Keratinocyte (primary cell): ENCODE results near the gene SLC7A11. TPM values are rescaled to one million over a fixed set of nuclear protein-coding genes. Genes with fewer than 3 reads are reported as not detected.

Source experiments
- DNase-seq: peaks from one replicate; pipeline ENCODE4 v3.0.0-alpha.2; 2011; ENCODE audit warnings: low read depth, missing footprints, low spot score
- FAIRE-seq: peaks from 2 replicates; lab custom pipeline; 2011; peaks lifted over from hg19 to GRCh38; lab: Jason Lieb, UNC
- H2AFZ ChIP-seq: 2 replicates; pipeline ENCODE4 v1.6.0; 2012; ENCODE audit warnings: low read length, control low read depth, inconsistent platforms; ENCODE audit not compliant: control insufficient read depth
- H3K27ac ChIP-seq: 2 replicates; pipeline ENCODE4 v1.5.1; 2011; ENCODE audit warnings: low read length; ENCODE audit not compliant: control insufficient read depth, insufficient read depth
- H3K27me3 ChIP-seq: 3 replicates; pipeline ENCODE4 v1.6.0; 2011; ENCODE audit warnings: low read length; ENCODE audit not compliant: control insufficient read depth, insufficient read depth; ENCODE audit errors: extremely low read depth
- H3K36me3 ChIP-seq, 2 experiments: 2 replicates in 1 of 2; 3 replicates in 1 of 2; pipeline ENCODE4 v1.5.1; 2011; ENCODE audit warnings: low read length in 2 of 2, mild to moderate bottlenecking in 1 of 2; ENCODE audit not compliant: control insufficient read depth in 2 of 2, insufficient read depth in 2 of 2; ENCODE audit errors: extremely low read depth in 1 of 2
- H3K4me1 ChIP-seq: 3 replicates; pipeline ENCODE4 v1.5.1; 2011; ENCODE audit warnings: low read length; ENCODE audit not compliant: control insufficient read depth, insufficient read depth; ENCODE audit errors: extremely low read depth
- H3K4me2 ChIP-seq: 3 replicates; pipeline ENCODE4 v1.6.0; 2011; ENCODE audit warnings: low read depth, low read length; ENCODE audit not compliant: control insufficient read depth, insufficient read depth; ENCODE audit errors: extremely low read depth
- H3K4me3 ChIP-seq, 3 experiments: fragments of 200-600 bp in 1 of 3; sonication (generic) in 1 of 3; 2 replicates in 2 of 3; 3 replicates in 1 of 3; pipeline ENCODE4 v1.5.1; 2011 to 2016; ENCODE audit warnings: low read length in 3 of 3, mild to moderate bottlenecking in 3 of 3, control low read depth in 2 of 3, inconsistent platforms in 1 of 3, low read depth in 1 of 3, mixed read lengths in 1 of 3, mixed run types in 1 of 3, moderate library complexity in 1 of 3; ENCODE audit not compliant: control insufficient read depth in 2 of 3, insufficient read depth in 2 of 3; ENCODE audit errors: extremely low read depth in 1 of 3
- H3K79me2 ChIP-seq: 2 replicates; pipeline ENCODE4 v1.6.0; 2012; ENCODE audit warnings: low read length; ENCODE audit not compliant: control insufficient read depth, insufficient read depth
- H3K9ac ChIP-seq: 3 replicates; pipeline ENCODE4 v1.6.0; 2011; ENCODE audit warnings: low read length; ENCODE audit not compliant: control insufficient read depth, insufficient read depth; ENCODE audit errors: extremely low read depth
- H3K9me1 ChIP-seq: 3 replicates; pipeline ENCODE4 v1.6.0; 2011; ENCODE audit warnings: low read length; ENCODE audit not compliant: control insufficient read depth, insufficient read depth; ENCODE audit errors: extremely low read depth
- H3K9me3 ChIP-seq: 2 replicates; pipeline ENCODE4 v1.5.1; 2012; ENCODE audit warnings: low read depth, low read length; ENCODE audit not compliant: control insufficient read depth
- H4K20me1 ChIP-seq: 3 replicates; pipeline ENCODE4 v1.6.0; 2011; ENCODE audit warnings: low read length; ENCODE audit not compliant: control insufficient read depth, insufficient read depth; ENCODE audit errors: extremely low read depth
- EZH2 ChIP-seq: IDR thresholded peaks from one replicate; pipeline ENCODE4 v1.6.1; 2012; ENCODE audit warnings: inconsistent platforms, mild to moderate bottlenecking, low read length, moderate library complexity
- dilution Hi-C: fragments of 300-500 bp; cut with MboI; formaldehyde crosslinking; loops from one replicate; pipeline ENCODE4 v1.7.0; 2020; ENCODE audit warnings: low sequenced_read_pairs; ENCODE audit not compliant: extremely low pct_ligation_motif_present
- polyA plus RNA-seq, 5 experiments: library from polyadenylated mRNA; depleted of rRNA in 3 of 5; stranded (reverse) in 3 of 5; stranded (forward) in 1 of 5; unstranded in 1 of 5; fragments of >200 nt; gene quantifications; 1 replicate in 1 of 5; 2 replicates in 3 of 5; 3 replicates in 1 of 5; pipeline versions ENCODE4 v1.2.1 to v1.2.3, GENCODE V29; 2011 to 2012; ENCODE audit warnings: missing spikeins in 2 of 5, low read depth in 1 of 5, low replicate concordance in 1 of 5
- TF ChIP-seq, protein P1 (sequence below), 3 experiments: IDR thresholded peaks in 1 of 3; conservative IDR thresholded peaks in 1 of 3; optimal IDR thresholded peaks in 1 of 3; 2 replicates in 2 of 3; 3 replicates in 1 of 3; pipeline versions ENCODE3 to v1.5.1; 2011; ENCODE audit warnings: low read length in 3 of 3, mild to moderate bottlenecking in 3 of 3, moderate library complexity in 2 of 3, control low read depth in 1 of 3, inconsistent platforms in 1 of 3; ENCODE audit not compliant: insufficient read depth in 2 of 3; ENCODE audit errors: extremely low read depth in 1 of 3

The SLC7A11 gene
- polyA plus RNA-seq, 1 donor (not counting 4 experiments of a cell fraction or from before 2014, with no cell fraction given), result 8.4 TPM

DNA sequence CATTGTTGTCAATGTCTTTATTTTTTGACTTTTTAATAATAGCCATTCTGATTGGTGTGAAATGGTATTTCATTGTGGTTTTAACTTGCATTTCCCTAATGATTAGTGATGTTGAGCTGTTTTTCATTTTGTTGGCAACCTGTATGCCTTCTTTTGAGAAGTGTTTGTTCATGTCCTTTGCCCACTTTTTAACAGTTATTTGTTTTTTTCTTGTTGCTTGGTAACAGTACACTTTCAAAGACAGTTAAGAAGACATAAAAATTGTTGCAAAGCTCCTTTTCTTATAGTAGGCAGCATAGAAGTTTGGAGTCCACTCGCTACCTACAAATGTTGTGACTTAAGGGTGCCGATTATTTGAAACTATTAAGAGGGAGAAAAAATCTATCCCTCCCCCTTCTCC lies 48.7 kb upstream of the SLC7A11 start:
- FAIRE-seq, result no peak
- DNase-seq, result no peak
- no peaks in the 10 kb centered on the region for H3K27me3 ChIP-seq
- H3K9me3 ChIP-seq, result no peaks in the 10 kb centered on the region
- dilution Hi-C loops, result no loop called here
- H3K9me1 ChIP-seq, result no peaks in the 10 kb centered on the region
- no peaks in the 10 kb centered on the region for H3K4me1 ChIP-seq
- TF ChIP-seq, protein P1, sequence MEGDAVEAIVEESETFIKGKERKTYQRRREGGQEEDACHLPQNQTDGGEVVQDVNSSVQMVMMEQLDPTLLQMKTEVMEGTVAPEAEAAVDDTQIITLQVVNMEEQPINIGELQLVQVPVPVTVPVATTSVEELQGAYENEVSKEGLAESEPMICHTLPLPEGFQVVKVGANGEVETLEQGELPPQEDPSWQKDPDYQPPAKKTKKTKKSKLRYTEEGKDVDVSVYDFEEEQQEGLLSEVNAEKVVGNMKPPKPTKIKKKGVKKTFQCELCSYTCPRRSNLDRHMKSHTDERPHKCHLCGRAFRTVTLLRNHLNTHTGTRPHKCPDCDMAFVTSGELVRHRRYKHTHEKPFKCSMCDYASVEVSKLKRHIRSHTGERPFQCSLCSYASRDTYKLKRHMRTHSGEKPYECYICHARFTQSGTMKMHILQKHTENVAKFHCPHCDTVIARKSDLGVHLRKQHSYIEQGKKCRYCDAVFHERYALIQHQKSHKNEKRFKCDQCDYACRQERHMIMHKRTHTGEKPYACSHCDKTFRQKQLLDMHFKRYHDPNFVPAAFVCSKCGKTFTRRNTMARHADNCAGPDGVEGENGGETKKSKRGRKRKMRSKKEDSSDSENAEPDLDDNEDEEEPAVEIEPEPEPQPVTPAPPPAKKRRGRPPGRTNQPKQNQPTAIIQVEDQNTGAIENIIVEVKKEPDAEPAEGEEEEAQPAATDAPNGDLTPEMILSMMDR (optimal IDR thresholded peaks at IDR 0.05 in 1 of 3, IDR thresholded peaks at IDR 0.05 in 1 of 3, conservative IDR thresholded peaks at IDR 0.05 in 1 of 3; ENCODE audit: extremely low read depth in 1 of 3, insufficient read depth in 2 of 3, low read length in 3 of 3), result no peak
- TF ChIP-seq EZH2, result no peak
- H3K9ac ChIP-seq, result no peak overlapping the region
- H2AFZ ChIP-seq, result no peak overlapping the region
- H3K36me3 ChIP-seq, result no peaks in the 10 kb centered on the region
- H3K4me2 ChIP-seq, result no peak overlapping the region
- H3K4me3 ChIP-seq, result no peak overlapping the region
- H4K20me1 ChIP-seq, result no peaks in the 10 kb centered on the region
- H3K79me2 ChIP-seq, result no peaks in the 10 kb centered on the region
- H3K27ac ChIP-seq, result no peak overlapping the region

- TF ChIP-seq EZH2, result no peak
- TF ChIP-seq, protein P1 (optimal IDR thresholded peaks at IDR 0.05 in 1 of 3, IDR thresholded peaks at IDR 0.05 in 1 of 3, conservative IDR thresholded peaks at IDR 0.05 in 1 of 3; ENCODE audit: extremely low read depth in 1 of 3, insufficient read depth in 2 of 3, low read length in 3 of 3), result no peak
- DNase-seq, result no peak
- H3K27me3 ChIP-seq, result no peaks in the 10 kb centered on the region
- no peaks in the 10 kb centered on the region for H3K79me2 ChIP-seq
- H3K4me1 ChIP-seq, result peaks cover 15% of the 10 kb centered on the region
- no peak overlapping the region for H3K9ac ChIP-seq
- no peaks in the 10 kb centered on the region for H3K9me3 ChIP-seq
- no peaks in the 10 kb centered on the region for H3K36me3 ChIP-seq
- no peak overlapping the region for H3K27ac ChIP-seq
- dilution Hi-C loops, result no loop called here
- no peak overlapping the region for H2AFZ ChIP-seq
- H3K4me3 ChIP-seq, result no peak overlapping the region
- no peaks in the 10 kb centered on the region for H3K9me1 ChIP-seq
- no peaks in the 10 kb centered on the region for H4K20me1 ChIP-seq
- H3K4me2 ChIP-seq, result no peak overlapping the region
- FAIRE-seq, result no peak
Measured at GRCh38 chr4:138279286-138279685, 37.1 kb upstream of the SLC7A11 start.
